Naive B cell (primary cell): Measurements from ENCODE around the gene SUPT20HL1. TPM values are rescaled to one million over a fixed set of nuclear protein-coding genes. Genes with fewer than 3 reads are reported as not detected.
A peak's percentile ranks its signal among the peaks of the same experiment; 100 is the strongest.
"Not testable (repeated sequence)": the region's sequence is repeated elsewhere in the genome, so short reads cannot be mapped to it uniquely, and the experiment has no call there.

Source experiments
- ATAC-seq, 2 donors: fragments of 150-1000 bp; cut with Tn5 transposase; 2 replicates each; pipeline ENCODE4 v1.10.0; 2021; ENCODE audit warnings: low read depth in 2 of 2, mild to moderate bottlenecking in 2 of 2, moderate library complexity in 2 of 2
- DNase-seq: peaks from one replicate; pipeline ENCODE4 v3.0.0; 2022
- H3K27ac Mint-ChIP-seq, 6 donors: one replicate each; pipeline ENCODE4 v1.8.0; 2020 to 2022; ENCODE audit warnings: mild to moderate bottlenecking in 6 of 6, mixed read lengths in 6 of 6, moderate library complexity in 5 of 6, inconsistent platforms in 2 of 6
- H3K27me3 Mint-ChIP-seq, 3 donors: one replicate each; pipeline ENCODE4 v1.8.0; 2021 to 2022; ENCODE audit warnings: mixed read lengths in 3 of 3, mild to moderate bottlenecking in 1 of 3
- H3K36me3 Mint-ChIP-seq, 2 donors: one replicate each; pipeline ENCODE4 v1.8.0; 2020 to 2022; ENCODE audit warnings: mixed read lengths in 2 of 2, inconsistent platforms in 1 of 2, mild to moderate bottlenecking in 1 of 2
- H3K4me1 Mint-ChIP-seq, 3 donors: one replicate each; pipeline ENCODE4 v1.8.0; 2020 to 2022; ENCODE audit warnings: mixed read lengths in 3 of 3, inconsistent platforms in 1 of 3, mild to moderate bottlenecking in 1 of 3, moderate library complexity in 1 of 3
- H3K4me3 Mint-ChIP-seq, 8 donors: one replicate each; pipeline ENCODE4 v1.8.0; 2020 to 2022; ENCODE audit warnings: mild to moderate bottlenecking in 8 of 8, mixed read lengths in 8 of 8, moderate library complexity in 8 of 8, inconsistent platforms in 2 of 8
- H3K9me3 Mint-ChIP-seq, 7 donors: one replicate each; pipeline ENCODE4 v1.8.0; 2020 to 2022; ENCODE audit warnings: mixed read lengths in 7 of 7, mild to moderate bottlenecking in 5 of 7, inconsistent platforms in 2 of 7, moderate library complexity in 1 of 7
- polyA plus RNA-seq, 6 donors: library from polyadenylated mRNA; unstranded; fragments of 300-500 nt; fragmentation: Illumina TruSeq; gene quantifications; one replicate each; pipeline ENCODE4 v1.2.3, GENCODE V29; 2021; ENCODE audit warnings: low read depth in 6 of 6

SUPT20HL1 gene
- polyA plus RNA-seq, 6 donors from 2014 or later, result not detected

GRCh38 chrX:24339911-24340310, 20.5 kb upstream of the SUPT20HL1 start:
- H3K4me3 Mint-ChIP-seq, result no peak overlapping the region
- H3K36me3 Mint-ChIP-seq, result no peaks in the 10 kb centered on the region
- DNase-seq (no peak), ATAC-seq (no peak)
- H3K9me3 Mint-ChIP-seq, result peaks cover 0 to 4% (median 0%) of the 10 kb centered on the region in 7 donors
- H3K27ac Mint-ChIP-seq, result no peak overlapping the region
- H3K4me1 Mint-ChIP-seq, result peaks cover 0 to 6% (median 0%) of the 10 kb centered on the region in 3 donors
- H3K27me3 Mint-ChIP-seq, result peaks cover 0 to 11% (median 9%) of the 10 kb centered on the region in 3 donors

- Mint-ChIP-seq H3K27me3 (peaks cover 0 to 11% (median 9%) of the 10 kb centered on the region in 3 donors), H3K36me3 (no peaks in the 10 kb centered on the region), H3K4me3 (no peak overlapping the region), H3K4me1 (peaks cover 0 to 6% (median 0%) of the 10 kb centered on the region in 3 donors), H3K27ac (no peak overlapping the region), H3K9me3 (peaks cover 0 to 4% (median 0%) of the 10 kb centered on the region in 7 donors)
- DNase-seq, result no peak
- ATAC-seq, result no peak
These were observed 19.9 kb upstream of the SUPT20HL1 start for GRCh38 chrX:24340501-24340900.

GRCh38 chrX:24341795-24342194, 18.6 kb upstream of the SUPT20HL1 start:
- H3K9me3 Mint-ChIP-seq, result peaks cover 0 to 4% (median 0%) of the 10 kb centered on the region in 7 donors
- H3K27me3 Mint-ChIP-seq, result peaks cover 0 to 11% (median 9%) of the 10 kb centered on the region in 3 donors
- peaks cover 0 to 6% (median 0%) of the 10 kb centered on the region in 3 donors for H3K4me1 Mint-ChIP-seq
- H3K36me3 Mint-ChIP-seq, result no peaks in the 10 kb centered on the region
- H3K4me3 Mint-ChIP-seq, result no peak overlapping the region
- H3K27ac Mint-ChIP-seq, result no peak overlapping the region
- DNase-seq, result no peak
- ATAC-seq, result no peak

GRCh38 chrX:24343719-24344118, 16.7 kb upstream of the SUPT20HL1 start:
- no peaks in the 10 kb centered on the region for H3K36me3 Mint-ChIP-seq
- H3K27me3 Mint-ChIP-seq, result peaks cover 0 to 11% (median 9%) of the 10 kb centered on the region in 3 donors
- H3K4me3 Mint-ChIP-seq, result peak overlapping the region in 2 of 8 donors; percentile 1 to 79
- no peak overlapping the region for H3K27ac Mint-ChIP-seq
- ATAC-seq, result peak in 1 of 2 donors; percentile 52
- peaks cover 0 to 6% (median 0%) of the 10 kb centered on the region in 3 donors for H3K4me1 Mint-ChIP-seq
- no peak for DNase-seq
- peaks cover 0 to 4% (median 0%) of the 10 kb centered on the region in 7 donors for H3K9me3 Mint-ChIP-seq

- Mint-ChIP-seq H3K27me3 (no peaks in the 10 kb centered on the region), H3K36me3 (no peaks in the 10 kb centered on the region), H3K27ac (no peak overlapping the region), H3K4me1 (peaks cover 0 to 6% (median 0%) of the 10 kb centered on the region in 3 donors), H3K9me3 (no peaks in the 10 kb centered on the region), H3K4me3 (no peak overlapping the region)
- ATAC-seq, result no peak
- no peak for DNase-seq
These were observed 12.6 kb upstream of the SUPT20HL1 start for GRCh38 chrX:24347881-24348280.

- Mint-ChIP-seq H3K36me3 (no peaks in the 10 kb centered on the region), H3K27me3 (no peaks in the 10 kb centered on the region), H3K4me3 (no peak overlapping the region), H3K4me1 (no peaks in the 10 kb centered on the region), H3K27ac (no peak overlapping the region), H3K9me3 (no peaks in the 10 kb centered on the region)
- DNase-seq (no peak), ATAC-seq (no peak)
These were observed 10.2 kb upstream of the SUPT20HL1 start for GRCh38 chrX:24350217-24350616.

- Mint-ChIP-seq H3K4me3 (no peak overlapping the region), H3K27ac (peak overlapping the region in 1 of 6 donors; percentile 38), H3K27me3 (no peaks in the 10 kb centered on the region), H3K36me3 (no peaks in the 10 kb centered on the region), H3K4me1 (no peaks in the 10 kb centered on the region), H3K9me3 (peaks cover 0 to 4% (median 0%) of the 10 kb centered on the region in 7 donors)
- ATAC-seq (no peak), DNase-seq (no peak)
These were observed 5.3 kb upstream of the SUPT20HL1 start for GRCh38 chrX:24355095-24355494.

- DNase-seq (no peak), ATAC-seq (no peak)
- Mint-ChIP-seq H3K9me3 (peaks cover 0 to 4% (median 0%) of the 10 kb centered on the region in 7 donors), H3K4me1 (no peaks in the 10 kb centered on the region), H3K27ac (no peak overlapping the region), H3K4me3 (no peak overlapping the region), H3K27me3 (no peaks in the 10 kb centered on the region), H3K36me3 (no peaks in the 10 kb centered on the region)
These were observed 3.3 kb upstream of the SUPT20HL1 start for GRCh38 chrX:24357106-24357505.

- not testable (repeated sequence) for H3K27ac Mint-ChIP-seq, DNase-seq, H3K4me3 Mint-ChIP-seq, ATAC-seq, H3K9me3 Mint-ChIP-seq, H3K4me1 Mint-ChIP-seq, H3K27me3 Mint-ChIP-seq, H3K36me3 Mint-ChIP-seq
These were observed 1.8 kb downstream of the SUPT20HL1 start for GRCh38 chrX:24362089-24362745.

GRCh38 chrX:24363432-24364181, 3.2 kb downstream of the SUPT20HL1 start:
- Mint-ChIP-seq H3K27me3 (peaks cover 0 to 13% (median 3%) of the 10 kb centered on the region in 3 donors), H3K27ac (peak overlapping the region in 1 of 6 donors; percentile 37)
- not testable (repeated sequence) for H3K36me3 Mint-ChIP-seq, H3K4me3 Mint-ChIP-seq, H3K4me1 Mint-ChIP-seq, H3K9me3 Mint-ChIP-seq, DNase-seq, ATAC-seq

GRCh38 chrX:24364326-24364725, 3.9 kb downstream of the SUPT20HL1 start:
- Mint-ChIP-seq H3K4me3 (no peak overlapping the region), H3K27me3 (peaks cover 0 to 16% (median 3%) of the 10 kb centered on the region in 3 donors), H3K4me1 (no peaks in the 10 kb centered on the region), H3K36me3 (no peaks in the 10 kb centered on the region), H3K27ac (no peak overlapping the region), H3K9me3 (peaks cover 0 to 3% (median 0%) of the 10 kb centered on the region in 7 donors)
- no peak for ATAC-seq
- no peak for DNase-seq

GRCh38 chrX:24364851-24365538, 4.6 kb downstream of the SUPT20HL1 start:
- DNase-seq, result no peak
- H3K9me3 Mint-ChIP-seq, result peaks cover 0 to 3% (median 0%) of the 10 kb centered on the region in 7 donors
- peaks cover 0 to 16% (median 3%) of the 10 kb centered on the region in 3 donors for H3K27me3 Mint-ChIP-seq
- ATAC-seq, result no peak
- no peak overlapping the region for H3K4me3 Mint-ChIP-seq
- H3K27ac Mint-ChIP-seq, result no peak overlapping the region
- no peaks in the 10 kb centered on the region for H3K4me1 Mint-ChIP-seq
- no peaks in the 10 kb centered on the region for H3K36me3 Mint-ChIP-seq

GRCh38 chrX:24366762-24367400, 6.4 kb downstream of the SUPT20HL1 start:
- H3K9me3 Mint-ChIP-seq, H3K4me3 Mint-ChIP-seq, DNase-seq, ATAC-seq, H3K4me1 Mint-ChIP-seq, H3K36me3 Mint-ChIP-seq, H3K27ac Mint-ChIP-seq: not testable (repeated sequence)
- peaks cover 3 to 32% (median 9%) of the 10 kb centered on the region in 3 donors for H3K27me3 Mint-ChIP-seq
